PC-9 (cell line): ENCODE results near the gene FOLR1.

Source experiments
- CTCF ChIP-seq: fragments of 200-600 bp; sonication (generic); conservative IDR thresholded peaks from 2 replicates; pipeline ENCODE4 v1.6.1; 2017; ENCODE audit warnings: mixed run types, antibody characterized with exemption, mild to moderate bottlenecking, moderate library complexity
- EZH2 ChIP-seq: fragments of 200-600 bp; sonication (generic); IDR thresholded peaks from 2 replicates; pipeline ENCODE4 v1.8.0; 2017; ENCODE audit warnings: antibody characterized with exemption, low read depth

DNA sequence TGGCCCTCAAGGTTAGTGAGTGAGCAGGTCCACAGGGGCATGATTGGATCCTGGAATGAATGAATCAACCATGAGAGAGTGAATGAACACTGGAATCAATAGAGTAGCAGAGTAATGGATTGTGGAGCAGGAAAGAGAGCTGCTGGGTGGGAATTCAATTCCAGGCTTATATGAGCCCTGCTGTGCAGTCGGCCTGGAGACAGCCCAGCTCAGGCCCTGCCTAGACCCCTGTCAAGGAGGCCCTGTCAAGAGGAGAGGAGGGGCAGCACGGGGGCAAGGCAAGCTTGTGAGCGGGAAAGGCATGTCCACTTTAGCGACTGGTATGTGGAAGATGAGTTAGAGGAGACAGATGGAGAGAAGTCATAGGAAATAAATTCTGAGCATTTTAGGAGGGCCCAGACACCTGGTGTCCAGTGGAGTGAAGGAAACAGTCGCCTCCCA is 1.3 kb upstream of the FOLR1 start:
- TF ChIP-seq CTCF (no peak), EZH2 (no peak)
